GM19043 (cell line): ENCODE measurements around the gene GMPPA.

Experiments used
- ATAC-seq: cut with Tn5 transposase; IDR thresholded peaks from one replicate; pipeline ENCODE4 v1.9.1; 2021; ENCODE audit warnings: low read depth; ENCODE audit not compliant: unreplicated experiment

GMPPA gene

GRCh38 chr2:219467736-219468075 lies 31.0 kb upstream of the GMPPA start:
- ATAC-seq: no peak

- ATAC-seq: no peak
Observed at GRCh38 chr2:219468410-219469185, 30.1 kb upstream of the GMPPA start.

GRCh38 chr2:219469186-219469724 lies 29.4 kb upstream of the GMPPA start:
- ATAC-seq: no peak

- ATAC-seq: no peak
Observed at GRCh38 chr2:219470429-219470828, 28.3 kb upstream of the GMPPA start.

GRCh38 chr2:219471476-219472371 lies 27.0 kb upstream of the GMPPA start:
- ATAC-seq: no peak

- no peak for ATAC-seq
Observed at GRCh38 chr2:219472629-219473187, 26.0 kb upstream of the GMPPA start.

GRCh38 chr2:219473511-219473910 lies 25.2 kb upstream of the GMPPA start:
- ATAC-seq: no peak

GRCh38 chr2:219474285-219475060 lies 24.2 kb upstream of the GMPPA start:
- no peak for ATAC-seq

- no peak for ATAC-seq
Observed at GRCh38 chr2:219475278-219475677, 23.4 kb upstream of the GMPPA start.

- no peak for ATAC-seq
Observed at GRCh38 chr2:219475697-219476651, 22.7 kb upstream of the GMPPA start.

- ATAC-seq: no peak
Observed at GRCh38 chr2:219476652-219477151, 22.0 kb upstream of the GMPPA start.

GRCh38 chr2:219477179-219477578 lies 21.5 kb upstream of the GMPPA start:
- ATAC-seq: no peak

GRCh38 chr2:219477815-219478214 lies 20.9 kb upstream of the GMPPA start:
- no peak for ATAC-seq

GRCh38 chr2:219478916-219479315 lies 19.8 kb upstream of the GMPPA start:
- no peak for ATAC-seq

GRCh38 chr2:219480004-219480403 lies 18.7 kb upstream of the GMPPA start:
- ATAC-seq: no peak

- ATAC-seq: no peak
Observed at GRCh38 chr2:219482674-219483405, 15.9 kb upstream of the GMPPA start.

- no peak for ATAC-seq
Observed at GRCh38 chr2:219483451-219484342, 15.0 kb upstream of the GMPPA start.
